ENCODE data around the gene SLC6A13.

SLC6A13 gene

DNA sequence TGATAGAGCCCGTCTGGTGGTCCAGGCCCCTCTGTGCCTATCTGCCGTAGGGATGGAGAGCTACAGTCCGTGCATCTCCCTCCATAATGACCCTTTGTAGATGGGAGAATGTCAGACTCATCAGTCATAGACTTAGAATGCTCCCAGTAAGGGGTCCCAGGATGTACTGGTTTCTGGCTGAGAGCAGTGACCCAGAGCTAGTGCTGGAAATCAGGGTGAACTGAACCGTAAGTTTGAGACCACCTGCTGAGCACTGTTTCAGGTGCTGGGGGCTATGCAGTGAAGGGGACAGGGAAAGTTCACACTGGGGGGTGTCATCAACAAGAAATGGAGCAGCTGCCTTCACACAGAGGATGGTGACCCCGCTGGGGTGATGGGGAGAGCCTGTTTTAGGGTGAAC lies 82.8 kb downstream of the SLC6A13 start:
- no peak overlapping the region for H3K4me3 ChIP-seq (ENCODE audit: low read depth, low read length)

DNA sequence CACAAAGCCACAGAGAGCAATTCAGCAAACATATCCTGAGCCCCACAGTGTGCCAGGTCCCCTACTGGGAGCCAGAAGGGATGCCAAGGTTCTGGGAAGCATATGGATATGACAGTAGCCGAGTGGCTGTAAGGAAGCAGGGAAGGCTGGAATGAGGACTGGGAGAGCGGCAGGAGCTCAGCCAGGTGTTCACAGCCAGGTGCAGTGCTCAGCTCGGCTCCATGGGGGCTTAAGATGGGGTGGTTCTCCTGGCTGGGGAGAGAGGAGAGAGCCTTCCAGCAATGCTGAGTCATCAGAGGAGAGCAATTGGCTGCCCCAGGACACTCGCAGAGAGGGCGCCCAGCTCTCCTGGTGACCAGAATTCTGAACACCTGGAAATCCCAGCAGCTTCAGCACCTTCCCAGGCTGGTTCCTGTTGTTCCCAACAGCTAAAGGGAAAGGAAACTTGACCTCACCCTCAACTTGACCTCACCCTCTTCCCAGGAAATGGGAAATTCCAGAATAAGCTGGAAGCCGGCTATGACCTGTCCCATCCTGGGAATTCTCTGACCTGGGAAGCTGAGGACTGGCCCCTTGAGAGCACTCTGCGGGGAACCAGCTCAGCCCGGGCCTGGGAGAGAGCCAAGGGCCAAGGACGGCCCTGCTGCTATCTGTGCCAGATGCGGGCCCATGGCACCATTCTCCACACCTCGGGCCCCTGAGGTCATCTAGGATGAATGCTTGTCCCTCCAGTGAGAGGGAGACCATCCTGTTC lies 83.3 kb downstream of the SLC6A13 start:
- no peak overlapping the region for H3K4me3 ChIP-seq (ENCODE audit: low read depth, low read length)

DNA sequence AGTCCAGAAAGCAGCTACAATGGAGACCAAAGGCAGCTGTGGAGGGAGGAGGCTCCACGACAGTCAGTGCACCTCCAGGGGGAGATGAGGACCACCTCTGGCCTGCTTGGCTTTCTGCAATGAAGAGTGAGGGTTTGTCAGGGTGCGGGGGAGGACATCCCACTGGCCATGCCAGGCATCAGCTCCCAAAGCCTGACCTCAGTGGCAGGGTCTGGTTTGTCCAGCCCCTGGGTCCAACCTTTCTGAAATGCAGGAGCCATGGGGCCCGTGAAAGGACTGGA lies 83.9 kb downstream of the SLC6A13 start:
- H3K4me3 ChIP-seq (ENCODE audit: low read depth, low read length) = no peak overlapping the region

- H3K4me3 ChIP-seq (ENCODE audit: low read depth, low read length) = no peak overlapping the region
Observed at GRCh38 chr12:177980-178828, 84.4 kb downstream of the SLC6A13 start.

DNA sequence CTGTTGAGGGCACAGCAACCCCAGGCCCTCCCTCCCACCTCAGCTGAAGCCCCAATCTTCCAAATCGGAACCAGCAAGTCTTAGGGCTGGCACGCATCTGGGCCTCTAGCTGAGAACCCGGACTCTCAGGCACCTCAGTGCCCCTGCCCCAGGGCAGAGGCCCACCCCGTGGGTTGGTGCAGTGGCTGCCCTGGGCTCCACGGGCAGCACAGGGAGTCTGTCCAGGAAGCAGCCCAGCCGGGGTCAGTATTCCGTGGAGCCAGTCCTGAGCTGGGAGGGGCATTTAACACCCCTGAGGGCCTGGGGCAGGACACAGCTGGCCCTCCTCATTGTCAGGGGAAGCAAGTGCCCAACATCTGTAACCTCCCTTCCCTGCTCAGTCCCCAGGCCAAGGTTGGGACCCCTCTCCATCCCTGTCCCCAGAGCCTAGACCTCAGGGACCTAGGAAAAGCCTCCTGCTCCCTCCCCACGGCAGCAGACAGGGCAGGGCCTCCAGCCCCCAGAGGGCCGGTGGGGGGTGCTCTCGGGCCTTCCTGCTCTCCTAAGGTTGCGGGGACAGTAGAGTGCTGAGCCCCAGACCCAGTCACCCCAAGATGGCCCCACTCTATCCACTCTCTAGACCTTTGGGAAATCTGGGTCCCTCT lies 85.2 kb downstream of the SLC6A13 start:
- H3K4me3 ChIP-seq (ENCODE audit: low read depth, low read length) = no peak overlapping the region

DNA sequence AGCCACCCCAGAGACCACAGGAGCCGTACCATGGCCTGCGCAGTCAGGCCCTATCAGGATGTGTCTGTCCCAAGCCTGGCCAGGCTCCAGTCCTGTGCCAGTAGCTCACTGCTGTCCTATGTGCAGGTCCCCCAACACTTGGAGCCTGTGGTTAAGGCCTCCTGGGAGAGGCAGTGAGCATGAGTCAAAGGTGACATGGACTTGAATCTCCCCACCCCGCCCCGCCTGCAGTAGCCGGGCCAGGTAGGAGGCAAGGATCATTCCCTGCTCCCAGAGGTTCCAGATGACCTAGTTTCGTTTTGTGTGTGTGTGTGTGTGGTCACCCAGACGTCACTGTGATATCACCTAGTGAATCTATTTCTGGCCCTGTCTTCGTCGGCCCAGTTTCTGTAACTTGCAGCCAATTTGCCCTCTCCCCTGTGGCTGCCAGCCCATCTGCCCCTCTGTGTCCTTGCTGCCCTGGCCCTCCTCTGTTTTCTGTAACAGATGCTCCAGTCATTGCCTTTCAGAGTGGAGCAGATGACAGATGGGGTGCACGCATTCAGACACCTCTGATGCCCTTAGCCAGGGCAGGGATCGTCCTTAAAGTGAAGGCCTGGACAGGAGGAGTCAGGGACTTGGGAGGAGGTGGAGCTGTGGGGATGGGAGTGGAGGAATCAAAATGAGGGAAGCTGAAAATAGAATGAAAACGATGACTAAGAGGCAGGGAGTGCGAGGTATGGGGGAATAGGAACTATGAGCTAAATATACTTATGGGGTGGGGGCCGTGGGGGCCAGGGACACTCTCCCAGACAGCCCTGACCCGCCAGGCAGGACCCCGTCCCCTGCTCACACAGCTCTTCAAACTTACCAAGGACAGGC lies 86.1 kb downstream of the SLC6A13 start:
- H3K4me3 ChIP-seq (ENCODE audit: low read depth, low read length) = no peak overlapping the region

GRCh38 chr12:175759-176158 lies 86.9 kb downstream of the SLC6A13 start:
- no peak overlapping the region for H3K4me3 ChIP-seq (ENCODE audit: low read depth, low read length)

DNA sequence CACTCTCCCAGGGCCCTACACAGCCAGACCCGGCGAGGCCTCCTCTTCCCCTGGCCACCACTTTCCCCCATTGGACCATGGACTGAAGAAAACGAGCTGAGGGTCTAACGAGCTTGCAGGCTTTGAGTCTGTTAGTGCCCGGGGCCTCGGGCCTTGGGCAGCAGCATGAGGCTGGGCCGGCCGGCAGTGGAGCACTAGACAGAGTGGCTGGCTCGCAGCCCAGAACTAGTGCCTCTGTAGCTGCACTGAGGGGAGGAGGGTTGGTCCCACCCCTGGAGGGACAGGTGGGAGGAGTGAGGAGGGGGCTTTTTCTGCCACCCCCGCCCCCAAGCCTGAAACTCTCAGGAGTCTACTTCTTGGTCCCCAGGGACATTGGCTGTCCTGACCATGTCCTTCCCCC lies 87.4 kb downstream of the SLC6A13 start:
- H3K4me3 ChIP-seq (ENCODE audit: low read depth, low read length) = no peak overlapping the region

DNA sequence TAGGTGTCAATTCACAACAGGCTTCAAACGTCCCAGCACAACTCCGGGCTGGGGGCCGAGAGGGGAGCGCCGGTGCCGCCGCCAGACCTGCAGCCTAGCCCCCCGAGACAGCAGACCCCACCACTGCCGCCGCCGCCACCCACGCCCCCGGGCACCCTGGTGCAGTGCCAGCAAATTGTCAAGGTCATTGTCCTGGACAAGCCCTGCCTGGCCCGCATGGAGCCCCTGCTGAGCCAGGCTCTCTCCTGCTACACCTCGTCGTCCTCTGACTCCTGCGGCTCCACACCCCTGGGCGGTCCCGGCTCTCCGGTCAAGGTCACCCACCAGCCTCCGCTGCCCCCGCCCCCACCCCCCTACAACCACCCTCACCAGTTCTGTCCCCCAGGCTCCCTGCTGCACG lies 88.0 kb downstream of the SLC6A13 start:
- H3K4me3 ChIP-seq (ENCODE audit: low read depth, low read length) = no peak overlapping the region

DNA sequence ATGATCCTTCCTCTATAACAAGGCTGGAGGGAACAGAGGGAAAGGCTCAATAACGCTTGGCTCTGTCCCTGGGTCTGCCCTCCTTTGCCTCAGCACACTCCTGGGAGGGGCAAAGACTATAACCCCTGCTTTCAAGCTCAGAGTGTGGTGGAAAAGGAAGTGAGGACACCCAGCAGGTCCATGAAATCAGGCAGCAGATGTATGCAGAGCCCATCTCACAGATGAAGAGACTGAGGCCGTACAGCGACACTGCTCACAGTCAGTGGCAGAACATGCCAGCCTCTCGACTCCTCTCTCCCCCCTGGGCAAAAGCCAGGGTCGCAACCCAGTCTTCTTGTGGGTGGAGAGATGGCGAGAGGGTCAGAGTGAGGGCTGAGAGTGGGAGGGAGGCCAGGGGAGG lies 88.5 kb downstream of the SLC6A13 start:
- H3K4me3 ChIP-seq (ENCODE audit: low read depth, low read length) = no peak overlapping the region

- no peak overlapping the region for H3K4me3 ChIP-seq (ENCODE audit: low read depth, low read length)
Observed at GRCh38 chr12:172732-173161, 89.9 kb downstream of the SLC6A13 start.

GRCh38 chr12:171743-172676 lies 90.6 kb downstream of the SLC6A13 start:
- no peak overlapping the region for H3K4me3 ChIP-seq (ENCODE audit: low read depth, low read length)

- no peak overlapping the region for H3K4me3 ChIP-seq (ENCODE audit: low read depth, low read length)
Observed at GRCh38 chr12:171276-171675, 91.4 kb downstream of the SLC6A13 start.

Measured in iPS-11a (cell line).